Measurements from ENCODE around the gene RGS19. TPM values are rescaled to one million over a fixed set of nuclear protein-coding genes. Genes with fewer than 3 reads are reported as not detected.

RGS19 gene
- total RNA-seq, 6 experiments from 2014 or later: 2.6 to 10.9 (median 5.7) TPM

DNA sequence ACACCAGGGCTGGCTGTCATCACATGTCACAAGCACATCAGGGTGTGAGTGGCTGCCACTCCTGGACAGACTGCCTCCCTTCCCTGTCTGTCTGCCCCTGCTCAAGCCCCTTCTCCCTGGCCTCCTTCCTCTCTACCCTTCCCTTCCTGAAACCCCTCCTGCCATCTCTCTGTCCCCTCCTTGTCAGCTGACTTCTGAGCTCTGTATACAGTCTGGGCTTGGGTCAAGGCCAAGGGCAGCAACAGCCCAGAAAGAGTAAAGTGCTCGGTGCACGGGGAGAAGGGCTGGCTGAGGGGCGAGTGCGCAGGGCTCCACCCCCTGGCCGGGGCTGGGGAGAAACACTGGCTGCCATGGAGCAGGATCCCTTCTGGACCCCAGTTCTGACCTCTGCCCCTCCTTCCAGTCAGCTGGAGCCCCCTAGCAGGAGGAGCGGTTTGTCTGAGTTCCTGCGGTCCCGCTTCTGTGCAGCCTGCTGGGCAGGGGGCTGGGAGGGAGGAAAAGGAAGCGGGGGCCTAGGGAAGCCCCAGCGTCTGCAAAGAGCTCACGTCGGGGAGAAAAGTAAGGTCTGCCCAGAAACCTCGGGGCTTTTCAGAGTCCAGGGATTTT, 2.9 kb upstream of the RGS19 start:
- TF ChIP-seq, protein P1, sequence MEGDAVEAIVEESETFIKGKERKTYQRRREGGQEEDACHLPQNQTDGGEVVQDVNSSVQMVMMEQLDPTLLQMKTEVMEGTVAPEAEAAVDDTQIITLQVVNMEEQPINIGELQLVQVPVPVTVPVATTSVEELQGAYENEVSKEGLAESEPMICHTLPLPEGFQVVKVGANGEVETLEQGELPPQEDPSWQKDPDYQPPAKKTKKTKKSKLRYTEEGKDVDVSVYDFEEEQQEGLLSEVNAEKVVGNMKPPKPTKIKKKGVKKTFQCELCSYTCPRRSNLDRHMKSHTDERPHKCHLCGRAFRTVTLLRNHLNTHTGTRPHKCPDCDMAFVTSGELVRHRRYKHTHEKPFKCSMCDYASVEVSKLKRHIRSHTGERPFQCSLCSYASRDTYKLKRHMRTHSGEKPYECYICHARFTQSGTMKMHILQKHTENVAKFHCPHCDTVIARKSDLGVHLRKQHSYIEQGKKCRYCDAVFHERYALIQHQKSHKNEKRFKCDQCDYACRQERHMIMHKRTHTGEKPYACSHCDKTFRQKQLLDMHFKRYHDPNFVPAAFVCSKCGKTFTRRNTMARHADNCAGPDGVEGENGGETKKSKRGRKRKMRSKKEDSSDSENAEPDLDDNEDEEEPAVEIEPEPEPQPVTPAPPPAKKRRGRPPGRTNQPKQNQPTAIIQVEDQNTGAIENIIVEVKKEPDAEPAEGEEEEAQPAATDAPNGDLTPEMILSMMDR (IDR thresholded peaks at IDR 0.05): no peak
- TF ChIP-seq POLR2A (IDR thresholded peaks at IDR 0.05): no peak
- peaks cover 0 to 18% (median 1%) of the 10 kb centered on the region in 4 donors for H3K4me1 ChIP-seq
- ATAC-seq (no peak), DNase-seq (no peak)
- H3K36me3 ChIP-seq: no peaks in the 10 kb centered on the region
- H3K4me3 ChIP-seq: no peak overlapping the region
- H3K27me3 ChIP-seq: peaks cover 0 to 12% of the 10 kb centered on the region in 2 donors
- H3K9me3 ChIP-seq: no peaks in the 10 kb centered on the region
- no peak overlapping the region for H3K27ac ChIP-seq
- intact Hi-C loops (cut with DNase I): no loop called here
- 18% methylated on average over 11 of the region's 13 CpGs for WGBS (ENCODE audit: insufficient coverage, low coverage, low lambda C conversion rate, missing lambda C conversion rate)

DNA sequence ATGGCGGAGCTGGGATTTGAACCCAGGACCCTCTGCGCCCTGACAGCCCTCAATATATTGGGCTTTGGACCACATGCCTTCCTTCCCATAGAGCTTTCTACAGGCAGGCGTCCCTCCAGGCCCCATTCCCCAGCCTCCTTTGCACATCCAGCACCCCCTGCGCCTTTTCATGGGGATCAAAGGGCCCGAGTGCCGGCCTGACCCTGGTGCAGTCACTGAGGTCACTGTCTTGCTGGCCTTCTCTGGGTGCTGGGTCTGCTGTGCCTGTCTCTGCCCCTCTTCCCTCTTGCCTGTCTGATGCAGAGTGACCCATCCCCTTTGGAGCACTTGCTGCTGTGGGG, 2.3 kb upstream of the RGS19 start:
- H3K4me1 ChIP-seq: peaks cover 0 to 18% (median 1%) of the 10 kb centered on the region in 4 donors
- no peak overlapping the region for H3K27ac ChIP-seq
- no peaks in the 10 kb centered on the region for H3K9me3 ChIP-seq
- no peak overlapping the region for H3K4me3 ChIP-seq
- WGBS (ENCODE audit: insufficient coverage, low coverage, low lambda C conversion rate, missing lambda C conversion rate): 94% methylated on average over 3 of the region's 6 CpGs
- DNase-seq: no peak
- H3K27me3 ChIP-seq: peaks cover 0 to 12% of the 10 kb centered on the region in 2 donors
- TF ChIP-seq POLR2A (IDR thresholded peaks at IDR 0.05): no peak
- TF ChIP-seq, protein P1 (IDR thresholded peaks at IDR 0.05): no peak
- H3K36me3 ChIP-seq: no peaks in the 10 kb centered on the region
- ATAC-seq: no peak
- intact Hi-C loops (cut with DNase I): no loop called here

DNA sequence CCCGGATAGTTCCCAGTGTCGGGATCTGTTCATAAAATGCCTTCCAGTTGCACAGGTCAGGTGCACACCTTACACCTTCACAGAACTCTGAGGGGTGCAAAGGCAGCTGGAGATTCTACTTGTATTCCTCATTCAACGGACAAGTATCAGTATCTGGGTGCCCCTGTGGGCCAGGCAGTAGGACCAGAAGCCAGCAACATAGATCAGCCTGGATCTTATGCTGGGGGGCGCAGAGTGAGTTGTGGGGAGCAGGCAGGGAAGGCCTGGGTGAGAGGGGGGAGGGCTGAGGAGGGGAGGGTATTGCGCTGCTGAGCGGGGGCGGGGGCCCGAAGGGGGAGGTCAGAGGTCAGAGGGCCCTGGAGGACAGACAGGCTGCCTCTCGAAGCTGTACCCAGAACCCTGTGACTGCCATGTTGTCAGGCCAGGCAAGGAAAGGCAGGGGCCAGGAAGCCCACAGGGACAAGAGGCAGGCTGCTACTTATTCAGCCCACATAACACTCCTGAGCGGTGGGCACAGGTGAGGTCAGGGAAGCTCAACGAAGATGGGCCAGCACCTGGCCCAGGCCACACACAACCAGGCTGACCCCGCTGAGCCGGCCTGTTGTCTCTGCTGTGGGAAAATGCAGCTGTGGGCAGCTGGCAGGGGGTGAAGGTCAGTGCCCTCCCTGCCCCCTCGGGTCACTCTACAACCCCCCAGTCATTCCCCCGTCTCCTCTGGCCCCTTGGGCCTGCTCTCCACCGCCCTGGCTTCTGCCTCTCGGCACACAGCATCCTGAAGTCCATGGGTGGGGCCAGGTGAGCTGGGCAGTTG, 1.7 kb upstream of the RGS19 start:
- H3K27me3 ChIP-seq: peaks cover 0 to 12% of the 10 kb centered on the region in 2 donors
- DNase-seq (peak in 1 of 3 donors; percentile 31), ATAC-seq (no peak)
- peaks cover 0 to 18% (median 1%) of the 10 kb centered on the region in 4 donors for H3K4me1 ChIP-seq
- no peaks in the 10 kb centered on the region for H3K36me3 ChIP-seq
- 47% methylated on average over 5 of the region's 17 CpGs for WGBS (ENCODE audit: insufficient coverage, low coverage, low lambda C conversion rate, missing lambda C conversion rate)
- H3K4me3 ChIP-seq: peak overlapping the region in 1 of 3 donors; percentile 63
- H3K9me3 ChIP-seq: no peaks in the 10 kb centered on the region
- intact Hi-C loops (cut with DNase I): no loop called here
- no peak overlapping the region for H3K27ac ChIP-seq
- TF ChIP-seq POLR2A (IDR thresholded peaks at IDR 0.05): no peak
- TF ChIP-seq, protein P1 (IDR thresholded peaks at IDR 0.05): no peak

DNA sequence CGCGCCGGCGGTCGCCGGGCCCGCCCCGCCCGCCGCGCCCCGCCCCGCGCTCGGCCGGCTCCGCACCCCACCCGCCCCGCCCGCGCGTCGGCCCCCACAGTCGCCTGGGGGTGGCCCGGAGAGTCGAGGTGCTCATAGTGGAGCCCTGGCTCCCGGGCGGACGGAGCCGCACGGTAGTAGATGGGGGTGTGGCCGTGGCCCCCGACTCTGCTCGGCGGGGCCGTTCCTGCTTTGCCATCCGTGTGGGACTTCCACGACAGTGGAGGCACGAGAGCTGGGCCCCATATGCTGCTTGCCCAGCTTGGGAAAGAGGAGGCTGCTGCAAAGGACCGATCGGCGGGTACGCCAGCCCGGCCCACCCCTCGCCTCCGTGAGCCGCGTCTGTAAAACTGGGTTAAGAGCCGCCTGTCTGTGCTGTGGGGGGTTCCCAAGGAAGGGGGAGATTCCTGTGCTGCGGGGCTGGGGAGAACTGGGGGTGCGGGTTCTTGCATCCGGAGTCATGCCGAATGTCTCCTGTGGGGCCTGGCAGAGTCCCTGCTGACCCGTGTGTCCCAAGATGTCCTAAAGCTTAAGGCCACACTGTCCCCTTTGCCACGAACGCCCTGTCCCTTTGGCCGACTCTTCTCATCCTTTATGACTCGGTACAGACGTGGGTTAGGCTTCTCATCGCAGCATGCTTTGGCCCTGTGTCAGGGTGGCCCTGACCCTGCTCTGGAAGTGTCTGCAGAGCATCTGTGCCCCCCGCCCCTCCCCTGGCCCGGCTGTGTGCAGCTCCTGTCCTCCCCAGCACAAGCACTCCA, 895 bp upstream of the RGS19 start, which contains the start of gene OPRL1:
Gene OPRL1 (plus strand): TSS at position 70 of the 800 bp plus-strand sequence. CDS start 12,639 bp downstream, outside the sequence.
- no peak for DNase-seq
- Histone ChIP-seq H3K27me3 (peaks cover 0 to 12% of the 10 kb centered on the region in 2 donors), H3K9me3 (no peaks in the 10 kb centered on the region), H3K27ac (peak within 1 kb of the TSS; percentile 50 to 73 (median 68)), H3K4me3 (peak within 1 kb of the TSS; percentile 56 to 63 (median 58)), H3K36me3 (no peaks in the 10 kb centered on the region), H3K4me1 (peaks cover 0 to 18% (median 1%) of the 10 kb centered on the region in 4 donors)
- TF ChIP-seq, protein P1 (IDR thresholded peaks at IDR 0.05): no peak
- no peak for TF ChIP-seq POLR2A (IDR thresholded peaks at IDR 0.05)
- ATAC-seq: peak in 2 of 4 donors; percentile 1 to 2
- intact Hi-C loops (cut with DNase I): no loop called here
- WGBS (ENCODE audit: insufficient coverage, low coverage, low lambda C conversion rate, missing lambda C conversion rate): 10% methylated on average over 6 of the region's 62 CpGs
